ENCODE results near the gene FAM227B. TPM values are rescaled to one million over a fixed set of nuclear protein-coding genes. Genes with fewer than 3 reads are reported as not detected.

FAM227B gene
- total and polyA plus RNA-seq, 2 of the 13 experiments (the other 11 are each of a cell fraction or from before 2014, with no cell fraction given), result 1.9 to 2.6 TPM

GRCh38 chr15:49620658-49621368 lies at the start of gene FAM227B, which contains the start of gene DTWD1 (continued):
- no peak for TF ChIP-seq SYNCRIP (IDR thresholded peaks at IDR 0.05; ENCODE audit: insufficient read depth, low read depth, low read length)
- TF ChIP-seq SP140L (CRISPR knock-in tag; IDR thresholded peaks at IDR 0.05; ENCODE audit: borderline replicate concordance), result peak; percentile 66; the same call in 1 of the 2 replicates
- no peak for TF ChIP-seq ATRX (CRISPR knock-in tag; IDR thresholded peaks at IDR 0.05; ENCODE audit: borderline replicate concordance)
- TF ChIP-seq THRA (CRISPR knock-in tag; IDR thresholded peaks at IDR 0.05; ENCODE audit: borderline replicate concordance), result peak; percentile 79
- no peak for TF ChIP-seq RFXANK (CRISPR knock-in tag; IDR thresholded peaks at IDR 0.05)
- TF ChIP-seq ZHX2 (IDR thresholded peaks at IDR 0.05; ENCODE audit: low read depth), result peak; percentile 91
- peak; percentile 41; the same call in 1 of the 2 replicates for TF ChIP-seq ZHX2 (CRISPR knock-in tag; IDR thresholded peaks at IDR 0.05; ENCODE audit: borderline replicate concordance)
- 0 out of 2 replicates have a peak, but pooled peaks have one; percentile 51 for TF ChIP-seq FOXK2 (IDR thresholded peaks at IDR 0.05)
- TF ChIP-seq CHCHD3 (CRISPR knock-in tag; IDR thresholded peaks at IDR 0.05), result peak; percentile 82; the same call in 1 of the 2 replicates
- TF ChIP-seq BRD4 (CRISPR knock-in tag; IDR thresholded peaks at IDR 0.05), result peak; percentile 98
- TF ChIP-seq ZNF205 (CRISPR knock-in tag; IDR thresholded peaks at IDR 0.05), result peak; percentile 96
- peak; percentile 95; the same call in 1 of the 2 replicates for TF ChIP-seq ZSCAN5A (CRISPR knock-in tag; IDR thresholded peaks at IDR 0.05; ENCODE audit: borderline replicate concordance)
- peak; percentile 90 for TF ChIP-seq GMEB1 (CRISPR knock-in tag; IDR thresholded peaks at IDR 0.05; ENCODE audit: borderline replicate concordance)
- TF ChIP-seq THAP9 (CRISPR knock-in tag; IDR thresholded peaks at IDR 0.05; ENCODE audit: borderline replicate concordance), result peak; percentile 83; the same call in 1 of the 2 replicates
- peak; percentile 82 for TF ChIP-seq TP53 (CRISPR knock-in tag; conservative IDR thresholded peaks at IDR 0.05)

Measured in HepG2 (cell line).